Measurements from ENCODE around the gene RBMS1.
A peak's percentile ranks its signal among the peaks of the same experiment; 100 is the strongest.

Gene RBMS1

DNA sequence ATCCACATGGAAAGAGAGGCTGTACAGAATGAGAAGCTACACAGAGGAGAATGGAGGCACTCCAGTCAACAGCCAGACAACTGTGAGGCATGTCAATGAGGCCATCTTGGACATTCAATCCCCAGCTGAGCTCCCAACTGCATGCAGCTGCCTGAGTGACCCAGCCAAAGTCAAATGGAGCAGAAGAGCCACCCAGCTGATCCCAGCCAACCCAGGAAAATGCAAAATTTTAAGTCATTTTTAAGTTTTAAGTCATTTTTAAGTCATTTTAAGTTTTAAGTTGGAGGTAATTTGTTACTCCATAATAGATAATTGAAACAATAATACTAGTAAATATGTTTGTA lies 63.6 kb downstream of the RBMS1 start:
- Histone ChIP-seq H2AFZ (ENCODE audit: low read depth, low read length) (no peak overlapping the region), H3K27me3 (ENCODE audit: low read depth, low read length) (no peaks in the 10 kb centered on the region), H3K9me3 (ENCODE audit: insufficient read depth, low read length) (no peaks in the 10 kb centered on the region; the same call in 1 of the 2 replicates), H3K36me3 (replicated peaks; ENCODE audit: low read depth, low read length) (no peaks in the 10 kb centered on the region), H3K4me2 (ENCODE audit: low read length) (no peak overlapping the region), H3K4me1 (ENCODE audit: low read length) (peaks cover 14% of the 10 kb centered on the region), H3K9ac (ENCODE audit: low read length) (no peak overlapping the region), H3K79me2 (ENCODE audit: low read length) (no peaks in the 10 kb centered on the region), H4K20me1 (ENCODE audit: insufficient read depth, low read length) (no peaks in the 10 kb centered on the region), H3K4me3 (ENCODE audit: low read length) (no peak overlapping the region), H3K27ac (ENCODE audit: low read length) (no peak overlapping the region)
- TF ChIP-seq, protein P1, sequence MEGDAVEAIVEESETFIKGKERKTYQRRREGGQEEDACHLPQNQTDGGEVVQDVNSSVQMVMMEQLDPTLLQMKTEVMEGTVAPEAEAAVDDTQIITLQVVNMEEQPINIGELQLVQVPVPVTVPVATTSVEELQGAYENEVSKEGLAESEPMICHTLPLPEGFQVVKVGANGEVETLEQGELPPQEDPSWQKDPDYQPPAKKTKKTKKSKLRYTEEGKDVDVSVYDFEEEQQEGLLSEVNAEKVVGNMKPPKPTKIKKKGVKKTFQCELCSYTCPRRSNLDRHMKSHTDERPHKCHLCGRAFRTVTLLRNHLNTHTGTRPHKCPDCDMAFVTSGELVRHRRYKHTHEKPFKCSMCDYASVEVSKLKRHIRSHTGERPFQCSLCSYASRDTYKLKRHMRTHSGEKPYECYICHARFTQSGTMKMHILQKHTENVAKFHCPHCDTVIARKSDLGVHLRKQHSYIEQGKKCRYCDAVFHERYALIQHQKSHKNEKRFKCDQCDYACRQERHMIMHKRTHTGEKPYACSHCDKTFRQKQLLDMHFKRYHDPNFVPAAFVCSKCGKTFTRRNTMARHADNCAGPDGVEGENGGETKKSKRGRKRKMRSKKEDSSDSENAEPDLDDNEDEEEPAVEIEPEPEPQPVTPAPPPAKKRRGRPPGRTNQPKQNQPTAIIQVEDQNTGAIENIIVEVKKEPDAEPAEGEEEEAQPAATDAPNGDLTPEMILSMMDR (IDR thresholded peaks at IDR 0.05; ENCODE audit: low read depth, low read length), result no peak
- no peak for TF ChIP-seq EZH2phosphoT487 (IDR thresholded peaks at IDR 0.05; ENCODE audit: low read depth)

DNA sequence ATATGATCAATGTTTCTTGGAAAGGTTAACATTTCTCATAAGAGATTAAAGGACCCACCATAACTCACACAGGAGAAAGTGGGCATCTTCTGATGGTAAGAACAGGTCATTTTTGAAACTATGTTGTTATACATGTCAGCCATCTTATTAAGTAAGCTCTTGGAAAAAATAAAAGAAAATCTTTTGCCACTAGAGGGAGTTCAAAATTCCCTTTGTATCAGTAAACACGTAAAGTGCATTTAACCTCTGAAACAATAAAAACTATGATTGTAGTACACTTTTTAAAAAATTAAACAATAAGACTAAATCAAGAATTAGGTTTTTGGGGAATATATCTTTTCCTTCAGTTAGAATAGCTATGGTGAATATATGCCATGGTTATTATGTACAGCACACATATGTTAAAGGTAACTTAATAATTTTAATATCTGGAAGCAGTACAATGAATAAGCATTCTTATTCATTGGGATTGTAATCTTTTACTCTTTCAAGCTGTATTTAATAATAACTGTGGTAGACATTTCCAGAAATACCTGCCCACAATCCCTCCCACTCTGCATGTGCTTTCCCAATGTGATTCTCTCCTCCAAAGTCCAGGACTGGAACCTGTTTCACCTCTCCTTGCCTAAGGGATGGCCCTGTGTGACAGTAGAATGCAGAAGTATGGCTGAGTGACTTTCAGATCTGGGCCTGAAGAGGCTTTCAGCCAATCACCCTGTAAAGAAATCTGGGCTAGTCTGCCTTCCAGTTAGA lies 64.2 kb downstream of the RBMS1 start:
- H3K4me2 ChIP-seq (ENCODE audit: low read length), result no peak overlapping the region
- H3K27me3 ChIP-seq (ENCODE audit: low read depth, low read length), result no peaks in the 10 kb centered on the region
- no peak overlapping the region for H3K4me3 ChIP-seq (ENCODE audit: low read length)
- no peak for TF ChIP-seq EZH2phosphoT487 (IDR thresholded peaks at IDR 0.05; ENCODE audit: low read depth)
- TF ChIP-seq, protein P1 (IDR thresholded peaks at IDR 0.05; ENCODE audit: low read depth, low read length), result peak; percentile 66
- H3K79me2 ChIP-seq (ENCODE audit: low read length), result no peaks in the 10 kb centered on the region
- H3K36me3 ChIP-seq (replicated peaks; ENCODE audit: low read depth, low read length), result no peaks in the 10 kb centered on the region
- H4K20me1 ChIP-seq (ENCODE audit: insufficient read depth, low read length), result no peaks in the 10 kb centered on the region
- H3K9me3 ChIP-seq (ENCODE audit: insufficient read depth, low read length), result no peaks in the 10 kb centered on the region; the same call in 1 of the 2 replicates
- peak overlapping the region; percentile 79 for H2AFZ ChIP-seq (ENCODE audit: low read depth, low read length)
- no peak overlapping the region for H3K27ac ChIP-seq (ENCODE audit: low read length)
- H3K9ac ChIP-seq (ENCODE audit: low read length), result no peak overlapping the region
- peaks cover 14% of the 10 kb centered on the region for H3K4me1 ChIP-seq (ENCODE audit: low read length)

DNA sequence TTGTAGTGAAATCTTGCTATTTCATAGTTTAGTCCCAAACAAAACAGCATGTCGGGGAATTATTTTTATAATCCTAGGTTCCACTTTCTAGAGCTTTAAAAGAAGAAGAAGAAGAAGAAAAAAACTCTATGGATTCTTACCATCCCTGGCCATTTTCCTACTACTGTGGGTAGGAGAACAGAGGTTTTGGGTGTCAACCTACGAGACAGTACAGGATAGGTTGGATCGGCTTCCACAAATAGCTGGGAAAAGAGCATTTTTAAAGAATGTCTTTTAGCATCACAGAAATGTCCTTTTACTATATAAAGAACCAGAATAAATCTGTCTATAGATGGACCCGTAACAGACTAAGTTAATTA lies 65.2 kb downstream of the RBMS1 start:
- Histone ChIP-seq H2AFZ (ENCODE audit: low read depth, low read length) (peak overlapping the region; percentile 79), H3K36me3 (replicated peaks; ENCODE audit: low read depth, low read length) (no peaks in the 10 kb centered on the region), H3K79me2 (ENCODE audit: low read length) (no peaks in the 10 kb centered on the region), H3K27ac (ENCODE audit: low read length) (no peak overlapping the region), H3K27me3 (ENCODE audit: low read depth, low read length) (no peaks in the 10 kb centered on the region), H3K4me2 (ENCODE audit: low read length) (peak overlapping the region; percentile 59), H4K20me1 (ENCODE audit: insufficient read depth, low read length) (no peaks in the 10 kb centered on the region), H3K4me1 (ENCODE audit: low read length) (peaks cover 14% of the 10 kb centered on the region), H3K9ac (ENCODE audit: low read length) (no peak overlapping the region), H3K9me3 (ENCODE audit: insufficient read depth, low read length) (no peaks in the 10 kb centered on the region; the same call in 1 of the 2 replicates), H3K4me3 (ENCODE audit: low read length) (peak overlapping the region; percentile 54)
- TF ChIP-seq, protein P1 (IDR thresholded peaks at IDR 0.05; ENCODE audit: low read depth, low read length), result no peak
- no peak for TF ChIP-seq EZH2phosphoT487 (IDR thresholded peaks at IDR 0.05; ENCODE audit: low read depth)

DNA sequence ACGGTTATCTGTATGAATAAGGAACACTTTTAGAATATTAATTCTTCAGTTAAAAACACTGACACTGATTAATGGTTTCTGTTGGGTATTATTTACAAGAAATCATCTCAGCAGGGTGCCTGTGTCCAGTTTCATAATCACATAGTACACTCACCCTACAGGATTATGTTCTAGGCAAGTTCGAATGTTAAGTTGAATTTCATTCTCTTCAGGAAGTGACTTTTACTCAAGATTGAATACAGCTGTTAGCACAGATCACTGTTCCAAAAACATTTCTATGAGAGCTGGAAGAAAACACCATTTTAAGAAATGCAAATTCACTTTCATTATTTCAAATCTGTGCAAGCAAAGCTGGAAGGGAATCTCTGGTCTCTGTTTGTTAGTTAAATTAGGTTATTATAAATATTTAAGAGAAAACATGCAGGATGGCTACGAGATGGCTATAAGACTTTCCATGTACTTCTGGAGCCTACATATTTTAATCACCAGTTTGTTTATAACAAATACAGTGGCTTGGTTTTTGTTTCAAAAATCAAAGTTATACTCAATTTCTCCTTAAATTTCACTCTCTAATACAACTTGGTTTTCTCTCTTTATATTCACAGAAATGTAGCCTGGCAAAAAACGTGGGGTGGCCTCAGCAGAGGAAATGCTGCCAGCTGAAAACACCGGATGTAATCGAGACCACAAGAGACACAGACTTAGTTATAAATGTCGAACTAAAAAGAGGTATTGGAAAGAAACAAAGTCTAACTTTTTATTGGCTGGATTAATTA lies 65.8 kb downstream of the RBMS1 start:
- Histone ChIP-seq H3K79me2 (ENCODE audit: low read length) (no peaks in the 10 kb centered on the region), H3K36me3 (replicated peaks; ENCODE audit: low read depth, low read length) (no peaks in the 10 kb centered on the region), H3K9ac (ENCODE audit: low read length) (no peak overlapping the region), H4K20me1 (ENCODE audit: insufficient read depth, low read length) (no peaks in the 10 kb centered on the region), H3K27ac (ENCODE audit: low read length) (no peak overlapping the region), H2AFZ (ENCODE audit: low read depth, low read length) (peak overlapping the region; percentile 79), H3K27me3 (ENCODE audit: low read depth, low read length) (no peaks in the 10 kb centered on the region), H3K4me1 (ENCODE audit: low read length) (peaks cover 14% of the 10 kb centered on the region), H3K4me2 (ENCODE audit: low read length) (peak overlapping the region; percentile 59), H3K4me3 (ENCODE audit: low read length) (peak overlapping the region; percentile 54), H3K9me3 (ENCODE audit: insufficient read depth, low read length) (no peaks in the 10 kb centered on the region; the same call in 1 of the 2 replicates)
- TF ChIP-seq EZH2phosphoT487 (IDR thresholded peaks at IDR 0.05; ENCODE audit: low read depth), result no peak
- TF ChIP-seq, protein P1 (IDR thresholded peaks at IDR 0.05; ENCODE audit: low read depth, low read length), result no peak

All from OCI-LY3 (cell line).